ENCODE data around the gene ATP6V0A1.
"Not testable (repeated sequence)": the region's sequence is repeated elsewhere in the genome, so short reads cannot be mapped to it uniquely, and the experiment has no call there.

GRCh38 chr17:42555961-42556617 lies 97.4 kb downstream of the ATP6V0A1 start:
- TF ChIP-seq ATF2 (CRISPR knock-in tag; IDR thresholded peaks at IDR 0.05; ENCODE audit: borderline replicate concordance, low read depth); CTCF (IDR thresholded peaks at IDR 0.05); ZBTB43 (CRISPR knock-in tag; IDR thresholded peaks at IDR 0.05); TP53 (CRISPR knock-in tag; IDR thresholded peaks at IDR 0.05); USF2 (CRISPR knock-in tag; IDR thresholded peaks at IDR 0.05); ZSCAN18 (CRISPR knock-in tag; IDR thresholded peaks at IDR 0.05); STAT6 (CRISPR knock-in tag; conservative IDR thresholded peaks at IDR 0.05; ENCODE audit: low read depth); JUN (CRISPR knock-in tag; IDR thresholded peaks at IDR 0.05); IRF1 (CRISPR knock-in tag; IDR thresholded peaks at IDR 0.05); ZNF512 (CRISPR knock-in tag; IDR thresholded peaks at IDR 0.05; ENCODE audit: borderline replicate concordance); ZNF232 (CRISPR knock-in tag; IDR thresholded peaks at IDR 0.05); MAX (CRISPR knock-in tag; IDR thresholded peaks at IDR 0.05); ELF4 (CRISPR knock-in tag; IDR thresholded peaks at IDR 0.05; ENCODE audit: low read depth): not testable (repeated sequence)
